Psoas muscle (tissue), 8 donors: ENCODE data around the gene DHRS7B. TPM values are rescaled to one million over a fixed set of nuclear protein-coding genes. Genes with fewer than 3 reads are reported as not detected.

Source experiments
- ATAC-seq, 4 donors: fragments of 200-7000 bp; cut with Tn5 transposase; one replicate each; pipeline ENCODE4 v1.9.1; 2020; ENCODE audit warnings: moderate library complexity in 3 of 4, mild to moderate bottlenecking in 2 of 4
- DNase-seq, 2 donors: peaks; one replicate each; pipeline ENCODE4 v3.0.0-alpha.2; 2020
- H3K27ac ChIP-seq: fragments of 200-600 bp; one replicate; pipeline ENCODE4 v1.8.0; 2022
- H3K27me3 ChIP-seq, 3 donors: fragments of 200-600 bp in 1 of 3; one replicate each; pipeline versions ENCODE4 v1.6.1 to v1.8.0; 2013 to 2022; ENCODE audit warnings: low read length in 2 of 3, mild to moderate bottlenecking in 2 of 3, moderate library complexity in 1 of 3; ENCODE audit not compliant: insufficient read depth in 3 of 3
- H3K36me3 ChIP-seq, 2 donors: fragments of 200-600 bp in 1 of 2; one replicate each; pipeline versions ENCODE4 v1.6.1 to v1.8.0; 2013 to 2022; ENCODE audit warnings: low read depth in 1 of 2, mild to moderate bottlenecking in 1 of 2, moderate library complexity in 1 of 2; ENCODE audit not compliant: insufficient read depth in 1 of 2
- H3K4me1 ChIP-seq: fragments of 200-600 bp; one replicate; pipeline ENCODE4 v1.8.0; 2022
- H3K4me3 ChIP-seq: fragments of 200-600 bp; one replicate; pipeline ENCODE4 v1.8.0; 2022; ENCODE audit warnings: mild to moderate bottlenecking
- H3K9me3 ChIP-seq: fragments of 200-600 bp; one replicate; pipeline ENCODE4 v1.8.0; 2022
- CTCF ChIP-seq: fragments of 200-600 bp; IDR thresholded peaks from one replicate; pipeline ENCODE4 v1.8.0; 2022; ENCODE audit warnings: antibody characterized with exemption
- WGBS, 3 donors: extraction: QIAGEN DNeasy Blood & Tissue Kit; methylation state at CpG; one replicate each; pipeline versions ENCODE4 v1.1.6 to v1.1.7; 2013; 5-methylcytosine and 5-hydroxymethylcytosine counted together
- intact Hi-C, 2 donors: fragments of 100-400 bp; cut with DNase I; formaldehyde crosslinking; loops; one replicate each; pipeline versions ENCODE4 v1.11.0 to v1.14.2; 2022
- polyA plus RNA-seq, 3 donors: library from polyadenylated mRNA; stranded (reverse); fragments of 200-250 nt; gene quantifications; one replicate each; pipeline ENCODE4 v1.2.3, GENCODE V29; 2013
- total RNA-seq, 4 donors: library from RNA; stranded (reverse); fragmentation: NEBNext Ultra II Directional in 2 of 4; extraction: Animal tissue kit (Norgen Biotek cat#: 25700) in 2 of 4; gene quantifications; one replicate each; pipeline versions ENCODE4 v1.2.1 to v1.2.4, GENCODE V29; 2021 to 2023
- donor health status: healthy with polysubstance abuse.
- donor health status: DM: no; HTN: no; CAD: no; lungs with moderate emphysema.
- donor health status: Bipolar disorder and iron deficiency.
- donor health status: healthy.
- donor health status: DM: yes; HTN: yes; CAD: no.
- donor health status: DM: no; HTN: no; CAD: no.
- donor health status: DM: no; HTN: no; CAD: no.
- donor health status: DM: yes; HTN: yes; CAD: no.

The DHRS7B gene
- total and polyA plus RNA-seq, 7 donors: 15.7 to 50.1 (median 31.9) TPM

GRCh38 chr17:21098934-21099689 lies 27.7 kb upstream of the DHRS7B start:
- Histone ChIP-seq H3K27me3 (no peaks in the 10 kb centered on the region), H3K36me3 (no peaks in the 10 kb centered on the region), H3K27ac (no peak overlapping the region), H3K4me3 (peak overlapping the region; percentile 66), H3K4me1 (peaks cover 18% of the 10 kb centered on the region), H3K9me3 (no peaks in the 10 kb centered on the region)
- 2% methylated on average over 29 of the region's 29 CpGs for WGBS, 3 donors
- peak; percentile 34 to 73 for DNase-seq
- peak; percentile 69 to 84 (median 70) for ATAC-seq
- intact Hi-C loops: loop anchor here in 1 of 2 donors (5.0 kb wide), 1 partner anchor 47 kb away; no protein-coding TSS in a partner anchor
- no peak for TF ChIP-seq CTCF

- Histone ChIP-seq H3K36me3 (no peaks in the 10 kb centered on the region), H3K9me3 (no peaks in the 10 kb centered on the region), H3K4me1 (peaks cover 18% of the 10 kb centered on the region), H3K4me3 (no peak overlapping the region), H3K27me3 (no peaks in the 10 kb centered on the region), H3K27ac (no peak overlapping the region)
- ATAC-seq: no peak
- no peak for DNase-seq
- TF ChIP-seq CTCF: no peak
- intact Hi-C loops: loop anchor here in 1 of 2 donors (10.0 kb wide), 1 partner anchor 56 kb away; the partner anchor contains the start of gene USP22
- 79 to 90% (median 84%) methylated on average over 2 of the region's 2 CpGs for WGBS, 3 donors
These were observed 26.1 kb upstream of the DHRS7B start for GRCh38 chr17:21100636-21101035.

- TF ChIP-seq CTCF: no peak
- intact Hi-C loops: loop anchor here in 1 of 2 donors (10.0 kb wide), 1 partner anchor 60 kb away; the partner anchor contains the start of gene USP22
- no peak for ATAC-seq
- H3K4me3 ChIP-seq: no peak overlapping the region
- H3K4me1 ChIP-seq: peaks cover 8% of the 10 kb centered on the region
- WGBS, 3 donors: 85 to 93% (median 86%) methylated on average over 7 of the region's 7 CpGs
- no peak overlapping the region for H3K27ac ChIP-seq
- no peaks in the 10 kb centered on the region for H3K36me3 ChIP-seq
- DNase-seq: no peak
- H3K27me3 ChIP-seq: no peaks in the 10 kb centered on the region
- no peaks in the 10 kb centered on the region for H3K9me3 ChIP-seq
These were observed 22.2 kb upstream of the DHRS7B start for GRCh38 chr17:21104608-21105007.

GRCh38 chr17:21105064-21105894 lies 21.5 kb upstream of the DHRS7B start:
- intact Hi-C loops: loop anchor here in 1 of 2 donors (10.0 kb wide), 1 partner anchor 60 kb away; the partner anchor contains the start of gene USP22
- WGBS, 3 donors: 65 to 76% (median 65%) methylated on average over 5 of the region's 5 CpGs
- ATAC-seq (no peak), DNase-seq (no peak)
- Histone ChIP-seq H3K36me3 (no peaks in the 10 kb centered on the region), H3K4me1 (peaks cover 8% of the 10 kb centered on the region), H3K4me3 (no peak overlapping the region), H3K27ac (no peak overlapping the region), H3K27me3 (no peaks in the 10 kb centered on the region), H3K9me3 (no peaks in the 10 kb centered on the region)
- TF ChIP-seq CTCF: no peak
